Bronchial epithelial cell (primary cell): ENCODE measurements around the gene ZC3H7B. TPM values are rescaled to one million over a fixed set of nuclear protein-coding genes. Genes with fewer than 3 reads are reported as not detected.

Source experiments
- DNase-seq: peaks from one replicate; pipeline ENCODE4 v3.0.0-alpha.2; 2010; ENCODE audit warnings: low read depth
- FAIRE-seq: peaks from 2 replicates; lab custom pipeline; 2011; peaks lifted over from hg19 to GRCh38; lab: Jason Lieb, UNC
- H3K27me3 ChIP-seq: 2 replicates; pipeline ENCODE4 v1.5.1; 2011; ENCODE audit warnings: low read length; ENCODE audit not compliant: control insufficient read depth, insufficient read depth
- H3K36me3 ChIP-seq: 2 replicates; pipeline ENCODE4 v1.5.1; 2011; ENCODE audit warnings: low read length; ENCODE audit not compliant: control insufficient read depth, insufficient read depth
- H3K4me3 ChIP-seq: 2 replicates; pipeline ENCODE4 v1.5.1; 2011; ENCODE audit warnings: mild to moderate bottlenecking, low read depth, low read length, control low read depth
- CTCF ChIP-seq: IDR thresholded peaks from 2 replicates; pipeline ENCODE4 v1.5.1; 2011; ENCODE audit warnings: mild to moderate bottlenecking, moderate library complexity, low read length, control low read depth, inconsistent platforms; ENCODE audit not compliant: insufficient read depth, severe bottlenecking
- total RNA-seq: library from RNA; depleted of rRNA; stranded (reverse); fragments of >200 nt; gene quantifications from 2 replicates; pipeline ENCODE4 v1.2.1, GENCODE V29; 2014

Gene ZC3H7B
- total RNA-seq, 1 donor from 2014 or later, result 14.5 TPM

DNA sequence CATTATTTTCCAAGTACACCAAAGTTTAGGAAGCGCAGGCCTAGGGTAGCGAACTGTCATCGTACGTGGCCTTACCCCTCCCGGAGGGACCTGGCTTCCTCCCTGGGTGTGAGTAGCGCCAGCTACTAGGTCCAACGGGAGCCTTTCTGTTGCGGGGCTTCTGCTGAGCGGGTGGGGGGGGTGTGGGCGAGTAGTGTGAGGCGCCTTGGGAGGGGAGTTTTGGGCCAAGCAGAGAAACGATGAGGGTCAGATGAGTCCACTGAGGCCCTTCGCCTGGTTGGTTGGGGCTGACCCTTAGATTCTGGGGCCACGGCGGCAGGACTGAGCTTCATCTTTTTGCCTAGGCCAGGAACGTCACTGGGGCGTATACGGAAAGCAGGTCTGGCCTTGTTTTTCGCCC lies 81.3 kb downstream of the ZC3H7B start:
- no peaks in the 10 kb centered on the region for H3K27me3 ChIP-seq
- FAIRE-seq (no peak), DNase-seq (no peak)
- TF ChIP-seq CTCF, result no peak
- peak overlapping the region; percentile 80 for H3K4me3 ChIP-seq
- H3K36me3 ChIP-seq, result peaks cover under 1% of the 10 kb centered on the region

DNA sequence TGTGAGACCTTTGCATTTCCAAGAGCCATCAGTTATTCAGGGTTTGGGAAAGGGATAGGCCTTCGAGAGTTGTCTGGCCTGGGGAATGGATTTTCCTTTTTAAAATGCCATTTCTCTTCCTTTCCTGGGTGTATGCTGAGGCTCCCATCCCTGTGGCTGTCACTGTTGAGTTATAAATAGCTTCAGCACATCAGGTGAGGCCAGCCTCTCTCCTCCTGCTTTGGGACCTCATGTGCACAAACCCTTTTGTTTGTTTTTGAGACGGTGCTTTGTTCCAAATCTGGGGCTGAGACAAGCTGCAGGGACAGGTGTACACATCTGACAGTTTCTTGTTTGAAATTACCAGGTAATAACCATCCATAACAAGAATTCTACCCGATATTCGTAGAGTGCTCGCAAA lies 81.8 kb downstream of the ZC3H7B start:
- DNase-seq (no peak), FAIRE-seq (peak; percentile 85)
- H3K27me3 ChIP-seq, result no peaks in the 10 kb centered on the region
- peak overlapping the region; percentile 80 for H3K4me3 ChIP-seq
- H3K36me3 ChIP-seq, result peaks cover 1% of the 10 kb centered on the region
- TF ChIP-seq CTCF, result no peak

DNA sequence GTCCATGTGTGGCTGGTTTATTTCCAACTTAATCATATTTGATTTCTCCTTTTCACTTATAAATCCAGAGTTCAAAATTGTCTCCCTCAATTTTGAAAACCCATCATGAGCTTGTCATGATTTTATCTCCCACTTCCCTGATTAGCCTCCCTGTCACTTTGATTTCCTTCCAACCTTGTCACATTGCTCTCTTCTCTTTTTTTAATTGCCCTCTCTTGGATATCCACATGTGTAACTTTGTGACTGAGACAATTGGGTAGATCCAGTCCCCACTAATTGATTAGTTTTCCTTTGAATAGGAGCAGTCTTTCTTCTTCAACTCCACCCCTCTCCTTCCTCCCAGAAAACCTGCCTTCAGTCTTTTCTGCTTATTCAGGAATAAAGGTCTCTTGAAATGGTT lies 82.8 kb downstream of the ZC3H7B start:
- Histone ChIP-seq H3K36me3 (peaks cover 3% of the 10 kb centered on the region), H3K4me3 (no peak overlapping the region), H3K27me3 (no peaks in the 10 kb centered on the region)
- FAIRE-seq, result no peak
- DNase-seq, result no peak
- no peak for TF ChIP-seq CTCF

- Histone ChIP-seq H3K36me3 (peaks cover 3% of the 10 kb centered on the region), H3K27me3 (no peaks in the 10 kb centered on the region), H3K4me3 (no peak overlapping the region)
- DNase-seq, result no peak
- TF ChIP-seq CTCF, result no peak
- FAIRE-seq, result peak; percentile 82
Observed at GRCh38 chr22:41387341-41387740, 86.0 kb downstream of the ZC3H7B start.

- Histone ChIP-seq H3K27me3 (no peaks in the 10 kb centered on the region), H3K4me3 (no peak overlapping the region), H3K36me3 (peaks cover 7% of the 10 kb centered on the region)
- no peak for DNase-seq
- no peak for TF ChIP-seq CTCF
- FAIRE-seq, result no peak
Observed at GRCh38 chr22:41394012-41394356, 92.7 kb downstream of the ZC3H7B start.

DNA sequence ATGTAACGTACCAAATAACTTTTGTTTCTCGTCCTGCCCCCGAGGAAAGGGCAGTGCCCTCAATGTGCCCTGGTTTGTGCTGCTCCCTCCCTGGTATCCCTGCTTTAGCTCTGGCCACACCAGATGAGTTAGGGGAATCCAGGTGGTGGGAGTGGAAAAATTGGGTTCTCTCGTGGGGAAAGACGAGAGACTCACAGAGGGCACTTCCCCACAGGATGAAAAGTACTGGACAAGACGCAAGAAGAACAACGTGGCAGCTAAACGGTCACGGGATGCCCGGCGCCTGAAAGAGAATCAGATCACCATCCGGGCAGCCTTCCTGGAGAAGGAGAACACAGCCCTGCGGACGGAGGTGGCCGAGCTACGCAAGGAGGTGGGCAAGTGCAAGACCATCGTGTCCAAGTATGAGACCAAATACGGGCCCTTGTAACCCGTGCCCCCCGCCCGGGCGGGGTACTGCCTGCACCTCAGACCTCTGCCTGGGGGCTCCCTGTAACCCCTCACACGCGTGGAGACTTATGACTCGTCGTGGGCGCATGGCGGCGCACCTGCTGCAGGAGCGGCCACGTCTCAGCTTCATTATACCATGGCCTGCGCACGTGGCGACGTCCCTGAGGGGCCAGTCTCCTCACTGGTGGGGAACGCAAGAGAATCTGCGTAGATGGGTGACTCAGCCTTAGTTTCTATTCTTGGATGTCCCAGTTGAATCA lies 94.4 kb downstream of the ZC3H7B start:
- FAIRE-seq, result no peak
- peaks cover 7% of the 10 kb centered on the region for H3K36me3 ChIP-seq

More for the DNA sequence above, 94.4 kb downstream of the ZC3H7B start:
- Histone ChIP-seq H3K27me3 (no peaks in the 10 kb centered on the region), H3K4me3 (no peak overlapping the region)
- TF ChIP-seq CTCF, result no peak
- no peak for DNase-seq
